ENCODE data around the gene TBC1D10A. TPM values are rescaled to one million over a fixed set of nuclear protein-coding genes. Genes with fewer than 3 reads are reported as not detected.

Gene TBC1D10A
- total RNA-seq, 1 experiment from 2014 or later, result 11.1 TPM

DNA sequence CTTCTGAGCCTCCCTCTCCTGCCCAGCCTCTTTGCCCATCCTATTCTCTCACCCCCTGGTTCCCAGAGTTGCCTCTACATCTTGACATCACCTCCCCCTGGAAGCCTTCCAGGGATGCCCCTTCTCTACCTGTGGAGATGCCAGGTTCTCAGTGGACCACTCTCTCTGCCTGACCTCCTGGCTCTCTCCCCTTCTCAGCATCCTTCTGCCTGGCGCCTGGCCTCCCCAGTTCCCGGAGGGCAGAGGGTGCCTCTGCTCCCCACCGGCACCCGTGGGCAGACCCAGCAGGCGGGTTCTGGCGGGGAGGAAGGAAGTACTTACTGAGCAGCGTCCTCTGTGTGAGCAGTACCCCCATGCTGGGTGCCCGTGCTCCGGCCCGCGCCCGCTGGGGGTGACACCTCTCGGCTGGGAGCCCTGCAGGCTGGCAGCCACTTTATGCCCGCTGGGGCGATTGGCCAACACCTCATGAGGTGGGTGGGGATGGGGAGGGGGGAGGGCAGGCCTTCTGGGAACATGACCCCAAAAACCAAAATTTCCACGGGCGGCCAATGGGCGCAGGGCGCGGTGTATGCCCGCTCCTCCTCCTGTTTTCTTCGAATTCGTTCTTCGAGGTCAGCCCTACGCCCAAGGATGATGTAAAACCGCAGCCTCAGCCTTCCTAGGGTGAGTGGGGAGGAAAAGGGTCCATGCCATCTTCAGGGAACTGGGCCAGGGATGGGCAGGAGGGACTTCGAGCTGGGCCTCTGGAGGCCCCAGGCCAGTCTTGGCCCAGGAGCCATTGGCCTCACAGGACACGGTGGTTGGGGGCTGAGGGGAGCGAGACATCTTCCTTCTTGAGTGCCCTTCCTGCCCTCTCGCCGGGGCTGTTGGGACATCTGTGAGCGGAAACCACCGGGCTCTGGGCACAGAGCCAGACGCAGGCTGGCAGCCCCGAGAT lies 60.0 kb downstream of the TBC1D10A start, which contains the start of gene OSM (continued):
- TF ChIP-seq, protein P1, sequence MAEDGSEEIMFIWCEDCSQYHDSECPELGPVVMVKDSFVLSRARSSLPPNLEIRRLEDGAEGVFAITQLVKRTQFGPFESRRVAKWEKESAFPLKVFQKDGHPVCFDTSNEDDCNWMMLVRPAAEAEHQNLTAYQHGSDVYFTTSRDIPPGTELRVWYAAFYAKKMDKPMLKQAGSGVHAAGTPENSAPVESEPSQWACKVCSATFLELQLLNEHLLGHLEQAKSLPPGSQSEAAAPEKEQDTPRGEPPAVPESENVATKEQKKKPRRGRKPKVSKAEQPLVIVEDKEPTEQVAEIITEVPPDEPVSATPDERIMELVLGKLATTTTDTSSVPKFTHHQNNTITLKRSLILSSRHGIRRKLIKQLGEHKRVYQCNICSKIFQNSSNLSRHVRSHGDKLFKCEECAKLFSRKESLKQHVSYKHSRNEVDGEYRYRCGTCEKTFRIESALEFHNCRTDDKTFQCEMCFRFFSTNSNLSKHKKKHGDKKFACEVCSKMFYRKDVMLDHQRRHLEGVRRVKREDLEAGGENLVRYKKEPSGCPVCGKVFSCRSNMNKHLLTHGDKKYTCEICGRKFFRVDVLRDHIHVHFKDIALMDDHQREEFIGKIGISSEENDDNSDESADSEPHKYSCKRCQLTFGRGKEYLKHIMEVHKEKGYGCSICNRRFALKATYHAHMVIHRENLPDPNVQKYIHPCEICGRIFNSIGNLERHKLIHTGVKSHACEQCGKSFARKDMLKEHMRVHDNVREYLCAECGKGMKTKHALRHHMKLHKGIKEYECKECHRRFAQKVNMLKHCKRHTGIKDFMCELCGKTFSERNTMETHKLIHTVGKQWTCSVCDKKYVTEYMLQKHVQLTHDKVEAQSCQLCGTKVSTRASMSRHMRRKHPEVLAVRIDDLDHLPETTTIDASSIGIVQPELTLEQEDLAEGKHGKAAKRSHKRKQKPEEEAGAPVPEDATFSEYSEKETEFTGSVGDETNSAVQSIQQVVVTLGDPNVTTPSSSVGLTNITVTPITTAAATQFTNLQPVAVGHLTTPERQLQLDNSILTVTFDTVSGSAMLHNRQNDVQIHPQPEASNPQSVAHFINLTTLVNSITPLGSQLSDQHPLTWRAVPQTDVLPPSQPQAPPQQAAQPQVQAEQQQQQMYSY (CRISPR knock-in tag; IDR thresholded peaks at IDR 0.05), result no peak
- TF ChIP-seq ZNF138 (CRISPR knock-in tag; conservative IDR thresholded peaks at IDR 0.05) (no peak), CREB1 (CRISPR knock-in tag; IDR thresholded peaks at IDR 0.05) (no peak), MXD4 (CRISPR knock-in tag; IDR thresholded peaks at IDR 0.05; ENCODE audit: borderline replicate concordance) (no peak), ARID4B (CRISPR knock-in tag; IDR thresholded peaks at IDR 0.05; ENCODE audit: borderline replicate concordance) (no peak), ATF1 (CRISPR knock-in tag; IDR thresholded peaks at IDR 0.05) (no peak), ELF4 (CRISPR knock-in tag; IDR thresholded peaks at IDR 0.05; ENCODE audit: low read depth) (no peak), GABPB1 (CRISPR knock-in tag; IDR thresholded peaks at IDR 0.05) (no peak), ESRRA (CRISPR knock-in tag; IDR thresholded peaks at IDR 0.05; ENCODE audit: borderline replicate concordance) (no peak), FOXK1 (CRISPR knock-in tag; IDR thresholded peaks at IDR 0.05) (no peak), NFATC4 (CRISPR knock-in tag; IDR thresholded peaks at IDR 0.05) (no peak), RELA (CRISPR knock-in tag; IDR thresholded peaks at IDR 0.05; ENCODE audit: borderline replicate concordance) (no peak)
- TF ChIP-seq, protein P2, sequence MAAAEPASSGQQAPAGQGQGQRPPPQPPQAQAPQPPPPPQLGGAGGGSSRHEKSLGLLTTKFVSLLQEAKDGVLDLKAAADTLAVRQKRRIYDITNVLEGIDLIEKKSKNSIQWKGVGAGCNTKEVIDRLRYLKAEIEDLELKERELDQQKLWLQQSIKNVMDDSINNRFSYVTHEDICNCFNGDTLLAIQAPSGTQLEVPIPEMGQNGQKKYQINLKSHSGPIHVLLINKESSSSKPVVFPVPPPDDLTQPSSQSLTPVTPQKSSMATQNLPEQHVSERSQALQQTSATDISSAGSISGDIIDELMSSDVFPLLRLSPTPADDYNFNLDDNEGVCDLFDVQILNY (CRISPR knock-in tag; IDR thresholded peaks at IDR 0.05), result no peak

GRCh38 chr22:30265823-30266444 lies 60.8 kb downstream of the TBC1D10A start:
- Mint-ChIP-seq H3K4me1 (peaks cover 5% of the 10 kb centered on the region), H3K27ac (no peak overlapping the region), H3K27me3 (ENCODE audit: low read depth) (peaks cover 7% of the 10 kb centered on the region), H3K36me3 (no peaks in the 10 kb centered on the region), H3K9me3 (no peaks in the 10 kb centered on the region), H3K4me3 (no peak overlapping the region)
- DNase-seq (ENCODE audit: low spot score), result no peak
- ChIA-PET CTCF (no interaction called here), POLR2A (no interaction called here)
- ATAC-seq, result no peak
- TF ChIP-seq ZBTB21 (CRISPR knock-in tag; IDR thresholded peaks at IDR 0.05; ENCODE audit: borderline replicate concordance) (no peak), USF2 (CRISPR knock-in tag; IDR thresholded peaks at IDR 0.05) (peak; percentile 32; the same call in 1 of the 2 replicates), GABPB1 (CRISPR knock-in tag; IDR thresholded peaks at IDR 0.05) (0 out of 2 replicates have a peak, but pooled peaks have one; percentile 31)
